IMR-90 (cell line): ENCODE results near the gene BPIFB1. TPM values are rescaled to one million over a fixed set of nuclear protein-coding genes. Genes with fewer than 3 reads are reported as not detected.

Experiments used
- ATAC-seq: fragments of 200-7000 bp; cut with Tn5 transposase; 2 replicates; pipeline ENCODE4 v1.9.1; 2020; ENCODE audit warnings: low read depth, mild to moderate bottlenecking, moderate library complexity
- BruUV-seq: library from RNA; stranded (reverse); fragments of 400-500 nt; replicated peaks from 2 replicates; lab custom pipeline; 2021; lab: Mats Ljungman, UMichigan
- CTCF ChIA-PET: fragments of 300-600 bp; formaldehyde crosslinking; extraction: SDS; loops from one replicate; lab custom pipeline; 2021; ENCODE audit warnings: antibody characterized with exemption; lab: Yijun Ruan, JAX
- POLR2A ChIA-PET: fragments of 300-600 bp; sonication (Branson Sonifier 250); formaldehyde crosslinking; loops from one replicate; lab custom pipeline; 2022; ENCODE audit warnings: antibody characterized with exemption; ENCODE audit not compliant: unreplicated experiment; lab: Charles Lee
- DNase-seq: peaks from one replicate; pipeline ENCODE4 v3.0.0; 2013
- H2AFZ ChIP-seq: replicated peaks from 2 replicates; pipeline ENCODE3; 2013; ENCODE audit warnings: low read length, mild to moderate bottlenecking; ENCODE audit not compliant: poor library complexity
- H2AK5ac ChIP-seq: 2 replicates; pipeline ENCODE4 v1.6.1; 2013; ENCODE audit warnings: low read depth, low read length, inconsistent platforms
- H2AK9ac ChIP-seq: replicated peaks from 2 replicates; pipeline ENCODE3; 2013; ENCODE audit warnings: mild to moderate bottlenecking, low read depth, low read length, moderate library complexity; ENCODE audit not compliant: poor library complexity
- H2BK120ac ChIP-seq: 2 replicates; pipeline ENCODE4 v1.6.1; 2013; ENCODE audit warnings: low read depth, low read length, inconsistent platforms
- H2BK15ac ChIP-seq: 3 replicates; pipeline ENCODE4 v1.6.1; 2013; ENCODE audit warnings: low read depth, low read length, inconsistent platforms
- H2BK20ac ChIP-seq: 2 replicates; pipeline ENCODE4 v1.6.1; 2013; ENCODE audit warnings: low read depth, mild to moderate bottlenecking, inconsistent platforms, low read length, moderate library complexity
- H2BK5ac ChIP-seq: 2 replicates; pipeline ENCODE4 v1.6.1; 2013; ENCODE audit warnings: mild to moderate bottlenecking, low read depth, low read length, inconsistent platforms; ENCODE audit not compliant: poor library complexity, severe bottlenecking
- H3K14ac ChIP-seq: replicated peaks from 2 replicates; pipeline ENCODE4 v1.6.1; 2013; ENCODE audit warnings: low read depth, low read length, inconsistent platforms
- H3K18ac ChIP-seq: 2 replicates; pipeline ENCODE4 v1.6.1; 2013; ENCODE audit warnings: low read depth, low read length, control low read depth
- H3K23ac ChIP-seq: 2 replicates; pipeline ENCODE4 v1.6.1; 2013; ENCODE audit warnings: low read depth, low read length, inconsistent platforms
- H3K27ac ChIP-seq: 2 replicates; pipeline ENCODE4 v1.5.1; 2013; ENCODE audit warnings: mild to moderate bottlenecking, control low read depth, low read length; ENCODE audit not compliant: insufficient read depth
- H3K27me3 ChIP-seq: 2 replicates; pipeline ENCODE4 v1.6.1; 2013; ENCODE audit warnings: low read length; ENCODE audit not compliant: control insufficient read depth, insufficient read depth
- H3K36me3 ChIP-seq: 2 replicates; pipeline ENCODE4 v1.6.1; 2013; ENCODE audit warnings: low read length, mixed read lengths; ENCODE audit not compliant: control insufficient read depth, insufficient read depth
- H3K4ac ChIP-seq: 2 replicates; pipeline ENCODE4 v1.6.1; 2013; ENCODE audit warnings: low read depth, low read length, inconsistent platforms
- H3K4me1 ChIP-seq: 2 replicates; pipeline ENCODE4 v1.6.1; 2013; ENCODE audit warnings: low read length, mixed read lengths; ENCODE audit not compliant: control insufficient read depth, insufficient read depth
- H3K4me2 ChIP-seq: 2 replicates; pipeline ENCODE4 v1.6.1; 2013; ENCODE audit warnings: low read depth, mild to moderate bottlenecking, control low read depth, low read length, moderate library complexity
- H3K4me3 ChIP-seq: 2 replicates; pipeline ENCODE4 v1.5.1; 2013; ENCODE audit warnings: low read depth, mild to moderate bottlenecking, control low read depth, low read length, moderate library complexity; ENCODE audit not compliant: insufficient read depth
- H3K56ac ChIP-seq: 2 replicates; pipeline ENCODE4 v1.6.1; 2013; ENCODE audit warnings: low read length, inconsistent platforms; ENCODE audit not compliant: insufficient read depth; ENCODE audit errors: extremely low read depth
- H3K79me1 ChIP-seq, 2 experiments: 2 replicates each; pipeline ENCODE4 v1.6.1; 2013; ENCODE audit warnings: low read length in 2 of 2, inconsistent platforms in 1 of 2, low read depth in 1 of 2
- H3K9ac ChIP-seq: 2 replicates; pipeline ENCODE4 v1.6.1; 2013; ENCODE audit warnings: low read depth, low read length, control low read depth
- H3K9me1 ChIP-seq: 2 replicates; pipeline ENCODE4 v1.6.1; 2013; ENCODE audit warnings: low read length, inconsistent platforms; ENCODE audit not compliant: insufficient read depth
- H3K9me3 ChIP-seq: 2 replicates; pipeline ENCODE4 v1.6.1; 2013; ENCODE audit warnings: low read length; ENCODE audit not compliant: control insufficient read depth, insufficient read depth
- H4K20me1 ChIP-seq: 2 replicates; pipeline ENCODE4 v1.6.1; 2013; ENCODE audit warnings: low read length, inconsistent platforms; ENCODE audit not compliant: insufficient read depth
- H4K5ac ChIP-seq: 2 replicates; pipeline ENCODE4 v1.6.1; 2013; ENCODE audit warnings: mild to moderate bottlenecking, low read depth, low read length, control low read depth
- H4K8ac ChIP-seq, 2 experiments: 2 replicates each; pipeline ENCODE4 v1.6.1; 2013; ENCODE audit warnings: low read depth in 2 of 2, low read length in 2 of 2, control low read depth in 1 of 2, inconsistent platforms in 1 of 2
- H4K91ac ChIP-seq: 2 replicates; pipeline ENCODE4 v1.6.1; 2013; ENCODE audit warnings: low read depth, low read length, inconsistent platforms; ENCODE audit not compliant: insufficient read depth
- BHLHE40 ChIP-seq: fragments of 150-350 bp; IDR thresholded peaks from 2 replicates; pipeline ENCODE4 v1.6.1; 2016; ENCODE audit warnings: mild to moderate bottlenecking, low read depth, low read length
- CEBPB ChIP-seq: IDR thresholded peaks from 2 replicates; pipeline ENCODE4 v1.6.1; 2012; ENCODE audit warnings: low read depth, low read length, improper control_type of control experiment
- CHD1 ChIP-seq: IDR thresholded peaks from 2 replicates; pipeline ENCODE4 v1.6.1; 2012; ENCODE audit warnings: low read depth, low read length, improper control_type of control experiment
- MAZ ChIP-seq: IDR thresholded peaks from 2 replicates; pipeline ENCODE4 v1.6.1; 2012; ENCODE audit warnings: low read depth, mild to moderate bottlenecking, low read length, improper control_type of control experiment, moderate library complexity, borderline replicate concordance
- MXI1 ChIP-seq: IDR thresholded peaks from 2 replicates; pipeline ENCODE4 v1.6.1; 2012; ENCODE audit warnings: low read depth, mild to moderate bottlenecking, low read length, moderate library complexity, borderline replicate concordance
- POLR2A ChIP-seq: IDR thresholded peaks from 2 replicates; pipeline ENCODE4 v1.6.1; 2012; ENCODE audit warnings: mild to moderate bottlenecking, low read depth, low read length
- RCOR1 ChIP-seq: IDR thresholded peaks from 2 replicates; pipeline ENCODE4 v1.6.1; 2012; ENCODE audit warnings: mild to moderate bottlenecking, low read length, improper control_type of control experiment; ENCODE audit not compliant: insufficient replicate concordance
- SMC3 ChIP-seq: fragments of 150-350 bp; IDR thresholded peaks from 2 replicates; pipeline ENCODE4 v1.6.1; 2016; ENCODE audit warnings: low read depth, mild to moderate bottlenecking, antibody characterized with exemption, low read length, moderate library complexity
- USF2 ChIP-seq: fragments of 150-350 bp; IDR thresholded peaks from 2 replicates; pipeline ENCODE4 v1.6.1; 2017; ENCODE audit warnings: mild to moderate bottlenecking, antibody characterized with exemption, low read length, low read depth
- WGBS, 2 experiments: methylation state at CpG; one replicate each; pipeline versions ENCODE4 v1.1.5 to v1.1.7; 2013; ENCODE audit warnings: missing lambda C conversion rate in 2 of 2; ENCODE audit not compliant: insufficient read length in 1 of 2; ENCODE audit errors: extremely low coverage in 2 of 2; 5-methylcytosine and 5-hydroxymethylcytosine counted together
- dilution Hi-C: fragments of 300-500 bp; cut with HindIII; formaldehyde crosslinking; loops from one replicate; pipeline ENCODE4 v1.14.3; 2018; ENCODE audit warnings: low sequenced_read_pairs; ENCODE audit not compliant: unreplicated experiment
- in situ Hi-C: fragments of 300-500 bp; cut with MboI; formaldehyde crosslinking; loops from 3 replicates; pipeline ENCODE4 v1.14.3; 2019; ENCODE audit warnings: low sequenced_read_pairs, inconsistent platforms, mixed read lengths
- intact Hi-C: fragments of 100-400 bp; cut with micrococcal nuclease; formaldehyde crosslinking; loops from 2 replicates; pipeline ENCODE4 v1.10.0; 2022
- polyA plus RNA-seq, 3 experiments: library from polyadenylated mRNA; depleted of rRNA; stranded (reverse); fragments of >200 nt; gene quantifications; 2 replicates each; pipeline ENCODE4 v1.2.3, GENCODE V29; 2012; ENCODE audit warnings: low replicate concordance in 1 of 3
- total RNA-seq: library from RNA; depleted of rRNA; stranded (reverse); fragments of >200 nt; gene quantifications from 2 replicates; pipeline ENCODE4 v1.2.3, GENCODE V29; 2012
- TF ChIP-seq, protein P1 (sequence below): fragments of 150-350 bp; IDR thresholded peaks from 2 replicates; pipeline ENCODE4 v1.6.1; 2016; ENCODE audit warnings: low read depth, mild to moderate bottlenecking, low read length, moderate library complexity, borderline replicate concordance

BPIFB1 gene
- total and polyA plus RNA-seq, 2 of the 4 experiments (the other 2 are of a cell fraction), result not detected

- intact Hi-C loops (no loop called here), dilution Hi-C loops (no loop called here), in situ Hi-C loops (no loop called here)
- Histone ChIP-seq H3K27ac (no peak overlapping the region), H3K4me1 (no peaks in the 10 kb centered on the region), H3K36me3 (no peaks in the 10 kb centered on the region), H3K79me1 (no peaks in the 10 kb centered on the region), H2BK20ac (no peak overlapping the region), H3K23ac (no peak overlapping the region), H4K5ac (no peak overlapping the region), H3K4me2 (no peak overlapping the region), H4K91ac (no peak overlapping the region), H2AFZ (no peak overlapping the region), H3K27me3 (peaks cover 51% of the 10 kb centered on the region), H4K20me1 (no peaks in the 10 kb centered on the region), H3K18ac (no peak overlapping the region), H2AK5ac (no peak overlapping the region), H3K4me3 (no peak overlapping the region), H2BK5ac (no peak overlapping the region), H3K56ac (no peak overlapping the region), H3K9me1 (no peaks in the 10 kb centered on the region), H4K8ac (no peak overlapping the region), H3K9ac (no peak overlapping the region), H2AK9ac (no peak overlapping the region), H3K9me3 (no peaks in the 10 kb centered on the region), H2BK15ac (no peak overlapping the region), H3K14ac (no peak overlapping the region), H3K4ac (no peak overlapping the region), H2BK120ac (no peak overlapping the region)
- ATAC-seq (no peak), DNase-seq (no peak)
- ChIA-PET CTCF (no interaction called here), POLR2A (no interaction called here)
- WGBS, 2 experiments, result no CpG with 5 or more reads among the region's 2 CpGs
- no TSS peak for BruUV-seq
- no peak for TF ChIP-seq BHLHE40
- no peak for TF ChIP-seq POLR2A
- no peak for TF ChIP-seq RCOR1
- TF ChIP-seq CHD1, result no peak
- TF ChIP-seq MAZ, result no peak
- no peak for TF ChIP-seq CEBPB
- TF ChIP-seq, protein P1, sequence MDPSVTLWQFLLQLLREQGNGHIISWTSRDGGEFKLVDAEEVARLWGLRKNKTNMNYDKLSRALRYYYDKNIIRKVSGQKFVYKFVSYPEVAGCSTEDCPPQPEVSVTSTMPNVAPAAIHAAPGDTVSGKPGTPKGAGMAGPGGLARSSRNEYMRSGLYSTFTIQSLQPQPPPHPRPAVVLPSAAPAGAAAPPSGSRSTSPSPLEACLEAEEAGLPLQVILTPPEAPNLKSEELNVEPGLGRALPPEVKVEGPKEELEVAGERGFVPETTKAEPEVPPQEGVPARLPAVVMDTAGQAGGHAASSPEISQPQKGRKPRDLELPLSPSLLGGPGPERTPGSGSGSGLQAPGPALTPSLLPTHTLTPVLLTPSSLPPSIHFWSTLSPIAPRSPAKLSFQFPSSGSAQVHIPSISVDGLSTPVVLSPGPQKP, result no peak
- no peak for TF ChIP-seq USF2
- no peak for TF ChIP-seq SMC3
- TF ChIP-seq MXI1, result no peak
These were observed 42.3 kb downstream of the BPIFB1 start for GRCh38 chr20:33325350-33325749.
